Activated T-cell treated with anti-CD3 and anti-CD28 coated beads for 1 hour (primary cell): ENCODE measurements around the gene PTPRA.
"Not testable (repeated sequence)": the region's sequence is repeated elsewhere in the genome, so short reads cannot be mapped to it uniquely, and the experiment has no call there.

Experiments
- DNase-seq: peaks from one replicate; pipeline ENCODE4 v3.0.0-alpha.2; 2020; ENCODE audit warnings: low read depth

Gene PTPRA

DNA sequence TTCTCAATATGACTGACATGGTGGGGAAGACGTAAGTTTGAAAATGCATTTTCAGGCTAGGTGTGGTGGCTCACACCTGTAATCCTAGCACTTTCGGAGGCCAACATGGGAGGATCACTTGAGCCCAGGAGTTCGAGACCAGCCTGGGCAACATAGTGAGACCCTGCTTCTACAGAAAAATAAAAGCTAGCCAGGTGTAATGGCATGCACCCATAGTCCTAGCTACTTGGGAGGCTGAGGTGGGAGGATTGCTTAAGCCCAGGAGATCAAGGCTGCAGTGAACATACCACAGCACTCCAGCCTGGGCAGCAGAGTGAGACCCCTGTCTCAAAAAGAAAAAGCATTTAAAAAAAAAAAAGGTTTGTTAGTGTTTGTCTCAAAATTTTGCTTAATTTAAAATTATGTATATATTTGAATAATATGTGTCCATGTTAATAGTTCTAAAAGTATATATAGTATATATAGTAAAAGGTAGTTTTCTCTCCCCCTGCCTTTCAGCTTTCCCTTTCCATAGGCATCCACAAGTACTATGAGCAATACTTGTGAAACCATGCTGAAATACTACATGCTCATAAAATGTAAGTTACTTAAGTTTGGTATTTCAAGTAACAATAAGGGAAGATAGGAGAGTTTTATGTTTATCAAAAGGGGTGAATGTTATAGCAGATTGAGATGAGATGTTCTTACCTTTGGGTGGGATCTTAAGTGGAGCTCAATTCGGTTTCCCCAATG lies 15.1 kb downstream of the PTPRA start:
- DNase-seq, result no peak

DNA sequence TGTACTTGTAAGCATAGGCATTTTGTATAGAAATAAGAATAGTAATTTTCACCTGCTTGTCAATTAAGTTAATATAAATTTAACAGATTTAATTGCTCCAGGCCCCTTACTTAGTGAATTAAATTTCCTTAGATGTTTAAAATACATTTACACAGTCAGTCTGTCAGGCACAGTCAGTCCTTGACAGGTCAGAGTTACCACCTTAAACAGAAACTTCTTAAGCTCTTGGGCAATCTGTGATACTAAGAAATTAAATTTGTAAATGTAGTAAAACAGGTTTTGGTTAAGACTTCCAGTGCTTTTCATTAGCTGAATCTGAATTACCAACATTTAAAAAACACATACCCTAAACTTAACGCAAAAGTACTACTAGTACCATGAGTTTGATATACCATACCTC lies 15.9 kb downstream of the PTPRA start:
- no peak for DNase-seq

DNA sequence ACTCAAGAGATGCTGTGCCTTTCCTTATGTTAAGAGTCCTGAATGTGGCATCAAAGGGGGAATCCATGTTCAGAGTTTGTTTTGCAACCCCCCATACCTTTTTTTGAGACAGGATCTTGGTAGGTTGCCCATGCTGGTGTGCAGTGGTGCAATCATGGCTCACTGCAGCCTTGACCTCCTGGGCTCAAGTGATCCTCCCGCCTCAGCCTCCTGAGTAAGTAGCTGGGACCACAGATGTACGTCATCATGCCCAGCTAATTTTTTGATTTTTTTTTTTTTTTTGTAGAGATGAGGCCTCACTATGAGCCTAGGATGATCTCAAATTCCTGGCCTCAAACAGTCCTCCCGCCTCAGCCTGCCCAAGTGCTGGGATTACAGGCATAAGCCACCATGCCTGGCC lies 16.5 kb downstream of the PTPRA start:
- no peak for DNase-seq

DNA sequence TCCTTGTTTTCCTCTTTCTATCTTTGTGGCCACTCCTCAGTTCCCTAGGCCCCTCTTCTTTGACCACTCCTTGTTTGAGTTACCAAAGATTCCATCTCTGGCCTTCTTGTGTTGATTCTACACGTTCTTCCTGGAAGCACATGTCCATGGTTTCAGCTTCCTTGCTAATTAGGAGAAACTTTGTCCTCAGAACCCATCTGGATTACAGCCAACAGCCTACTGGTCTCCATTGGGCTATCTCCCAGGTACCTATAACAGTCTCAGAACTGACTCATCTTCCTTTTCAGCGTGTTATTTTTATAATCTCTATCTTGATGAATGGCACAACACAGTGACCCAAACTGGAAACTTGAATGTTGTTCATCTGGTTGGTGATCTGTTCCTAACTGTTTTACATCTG lies 17.5 kb downstream of the PTPRA start:
- no peak for DNase-seq

DNA sequence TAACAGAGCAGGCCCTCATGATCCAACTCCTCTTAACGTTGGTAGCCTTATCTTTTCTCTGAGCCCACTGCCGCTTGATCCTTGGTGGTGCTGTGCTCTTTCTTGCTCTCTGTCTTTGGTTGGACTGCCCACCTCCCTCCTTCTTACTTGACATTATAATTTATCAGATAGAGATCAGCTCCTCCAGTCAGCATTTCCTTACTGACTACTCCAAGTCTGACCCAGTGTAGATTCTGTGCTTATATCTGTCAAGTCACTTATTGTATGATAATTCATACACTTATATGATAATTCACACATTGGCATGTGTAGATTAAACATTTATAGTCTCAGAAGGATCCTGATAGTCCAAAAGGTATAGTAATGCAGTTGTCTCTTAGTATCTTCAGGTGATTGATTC lies 18.1 kb downstream of the PTPRA start:
- no peak for DNase-seq

DNA sequence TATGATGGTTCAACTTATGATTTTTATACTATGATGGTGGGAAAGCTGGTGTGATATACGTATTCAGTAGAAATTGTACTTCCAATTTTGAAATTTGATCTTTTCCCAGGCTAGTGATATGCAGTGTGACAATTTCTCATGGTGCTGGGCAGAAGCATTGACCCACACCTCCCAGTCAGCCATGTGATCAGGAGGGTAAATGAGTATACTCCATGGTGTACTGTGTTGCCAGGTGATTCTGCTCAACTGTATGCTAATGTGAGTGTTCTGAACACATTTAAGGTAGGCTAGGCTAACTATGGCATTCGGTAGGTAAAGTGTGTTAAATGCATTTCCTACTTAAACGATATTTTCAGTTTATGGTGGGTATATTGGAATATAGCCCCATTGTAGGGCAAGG lies 19.1 kb downstream of the PTPRA start:
- DNase-seq, result no peak

DNA sequence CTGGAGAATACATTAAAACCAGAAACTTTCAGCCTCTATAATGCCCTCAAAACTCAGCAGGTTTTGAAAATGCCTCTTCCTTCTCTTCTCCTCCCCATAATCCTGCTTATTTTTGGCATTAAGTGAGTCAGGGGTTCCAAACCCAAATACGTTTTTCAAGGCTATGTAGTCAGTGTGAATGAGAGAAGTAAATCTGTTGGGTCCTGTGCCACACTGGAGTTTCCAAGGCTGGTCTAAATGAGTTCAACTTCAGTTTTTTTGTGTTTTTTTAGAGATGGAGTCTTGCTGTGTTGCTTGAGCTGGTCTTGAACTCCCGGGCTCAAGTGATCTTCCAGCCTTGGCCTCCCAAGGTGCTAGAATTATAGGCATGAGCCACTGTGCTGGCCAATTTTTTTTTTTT lies 20.9 kb downstream of the PTPRA start:
- no peak for DNase-seq

DNA sequence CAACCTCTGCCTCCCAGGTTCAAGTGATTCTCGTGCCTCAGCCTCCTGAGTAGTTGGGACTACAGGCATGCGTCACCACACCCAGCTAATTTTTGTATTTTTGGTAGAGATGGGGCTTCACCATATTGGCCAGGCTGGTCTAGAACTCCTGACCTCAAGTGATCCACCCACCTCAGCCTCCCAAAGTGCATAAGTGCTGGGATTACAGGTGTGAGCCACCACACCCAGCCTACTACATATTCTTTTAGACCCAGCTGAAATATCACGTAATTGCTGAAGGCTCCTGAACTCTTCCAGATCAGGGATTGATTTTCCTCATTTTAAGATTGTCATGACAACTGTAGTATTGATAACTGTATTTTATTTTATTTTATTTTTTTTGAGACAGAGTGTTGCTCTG lies 21.9 kb downstream of the PTPRA start:
- not testable (repeated sequence) for DNase-seq

DNA sequence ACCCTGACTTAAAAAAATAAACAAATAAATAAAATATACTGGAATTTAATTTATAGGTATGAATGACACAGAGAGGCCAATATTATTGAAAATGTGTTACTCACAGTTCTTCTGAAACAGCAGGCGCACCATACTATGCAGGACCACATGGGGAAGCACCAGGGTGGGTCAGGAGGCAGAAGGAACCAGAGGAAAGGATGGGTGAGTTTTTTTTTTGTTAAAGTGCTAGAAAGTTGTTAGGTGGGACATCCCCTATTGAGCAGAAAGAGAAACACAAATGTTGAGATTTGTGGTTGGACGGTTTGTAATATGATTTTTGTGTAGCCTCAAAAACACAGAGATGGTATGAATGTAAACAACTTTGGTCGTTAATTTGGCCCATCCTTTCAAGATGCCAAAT lies 26.0 kb downstream of the PTPRA start:
- no peak for DNase-seq

DNA sequence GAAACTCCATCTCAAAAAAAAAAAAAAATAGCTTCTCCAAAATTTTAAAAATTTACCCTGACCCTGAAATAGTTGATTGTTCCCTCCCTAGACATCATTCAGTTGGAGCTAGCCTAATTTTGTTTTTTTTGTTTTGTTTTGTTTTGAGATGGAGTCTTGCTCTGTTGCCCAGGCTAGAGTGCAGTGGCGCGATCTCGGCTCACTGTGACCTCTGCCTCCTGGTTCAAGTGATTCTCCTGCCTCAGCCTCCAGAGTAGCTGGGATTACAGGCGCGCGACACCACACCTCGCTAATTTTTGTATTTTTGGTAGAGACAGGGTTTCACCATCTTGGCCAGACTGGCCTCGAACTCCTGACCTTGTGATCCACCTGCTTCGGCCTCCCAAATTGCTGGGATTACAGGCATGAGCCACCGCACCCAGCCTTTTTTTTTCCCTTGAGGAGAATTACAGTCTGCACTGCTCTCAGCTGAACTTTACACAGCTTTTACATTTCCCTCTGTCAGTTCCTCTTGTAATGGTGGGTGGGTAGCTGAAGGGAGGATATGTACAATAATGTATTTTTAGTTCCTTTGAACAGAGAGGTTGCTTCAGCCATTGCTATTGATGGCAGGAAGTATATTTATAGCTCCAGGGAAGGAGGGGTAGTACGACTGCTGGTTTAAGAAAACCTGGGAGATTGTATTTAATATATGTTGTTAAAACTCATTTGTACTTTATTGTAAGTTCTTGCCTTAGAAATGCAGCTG lies 27.7 kb downstream of the PTPRA start:
- no peak for DNase-seq

DNA sequence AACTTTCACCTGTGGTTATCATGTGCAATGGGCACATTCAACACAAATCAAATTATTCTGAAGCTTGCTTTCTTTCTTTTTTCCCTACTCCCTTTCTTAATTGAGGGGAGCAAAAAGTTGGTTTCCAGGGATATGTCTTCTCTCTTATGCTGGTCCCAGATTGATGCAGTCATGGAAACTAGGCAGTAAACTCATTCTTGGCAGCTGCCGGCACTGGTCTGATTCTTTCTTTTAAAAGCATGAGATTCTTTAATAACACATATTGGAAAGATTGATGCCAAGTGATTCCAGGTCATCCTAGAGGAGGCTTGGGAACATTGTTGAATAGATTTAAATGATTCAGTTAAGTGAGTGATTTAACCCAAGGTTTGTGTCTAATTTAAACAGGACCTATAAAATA lies 29.0 kb downstream of the PTPRA start:
- no peak for DNase-seq

DNA sequence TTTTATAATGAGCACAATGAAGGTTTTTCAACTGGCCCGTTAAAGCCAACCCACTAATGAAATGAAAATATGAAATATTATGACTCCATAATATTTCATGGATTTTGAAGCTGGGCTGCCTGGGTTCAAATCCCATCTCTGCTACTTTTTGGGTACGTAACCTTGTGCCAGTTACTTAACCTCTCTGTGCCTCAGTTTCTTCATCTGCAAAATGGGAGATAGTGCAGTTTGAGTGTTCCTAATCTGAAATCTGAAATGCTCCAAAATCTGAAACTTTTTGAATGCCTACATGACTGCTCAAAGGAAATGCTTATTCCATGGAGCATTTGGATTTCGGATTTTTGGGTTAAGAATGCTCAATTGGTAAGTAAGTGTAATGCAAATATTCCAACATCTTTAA lies 29.5 kb downstream of the PTPRA start:
- DNase-seq, result no peak

DNA sequence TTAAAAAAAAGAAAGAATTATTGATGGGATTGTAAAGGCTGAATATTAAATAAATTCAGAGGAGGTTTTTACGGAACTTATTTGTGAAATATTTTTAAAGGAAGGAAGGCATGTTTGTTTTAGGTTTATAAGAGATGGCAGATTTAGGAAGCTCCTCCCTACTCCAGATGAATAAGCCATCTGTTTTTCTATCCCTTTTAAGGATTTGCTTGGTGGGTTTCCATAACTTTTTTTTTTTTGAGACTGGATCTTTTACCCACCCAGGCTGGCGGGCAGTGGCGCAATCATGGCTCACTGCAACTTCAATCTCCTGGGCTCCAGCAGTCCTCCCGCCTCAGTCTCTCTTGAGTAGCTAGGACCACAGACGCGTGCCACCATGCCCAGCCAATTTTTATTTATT lies 30.4 kb downstream of the PTPRA start:
- no peak for DNase-seq

DNA sequence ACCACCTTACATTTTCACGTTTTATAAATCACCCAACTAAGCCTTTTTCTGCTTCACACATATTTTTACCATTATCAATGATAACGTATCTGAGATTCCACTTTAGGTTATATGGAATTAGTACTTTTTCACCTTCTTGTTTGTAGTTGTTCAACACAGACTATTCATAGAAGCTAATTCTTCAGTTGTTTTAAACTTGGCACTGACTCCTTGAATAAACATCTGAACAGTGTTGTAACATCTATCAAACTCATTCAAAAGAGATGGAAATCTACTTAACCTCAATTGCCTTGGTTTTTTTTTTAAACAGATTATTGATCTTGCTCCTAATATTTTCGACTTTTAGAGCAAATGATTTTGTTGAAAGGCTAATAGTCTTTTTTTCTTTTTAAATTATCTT lies 34.2 kb downstream of the PTPRA start:
- no peak for DNase-seq

DNA sequence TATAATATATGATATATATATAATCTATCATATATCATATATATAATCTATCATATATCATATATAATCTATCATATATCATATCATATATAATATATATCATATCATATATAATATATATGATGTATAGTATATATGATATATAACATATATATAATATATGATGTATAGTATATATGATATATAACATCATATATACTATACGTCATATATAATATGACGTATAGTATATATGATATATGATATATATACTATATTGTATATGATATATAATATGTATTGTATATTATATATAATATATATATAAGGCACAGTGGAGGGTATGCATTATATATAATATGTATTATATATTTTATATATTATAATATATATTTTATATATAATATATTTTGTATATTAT lies 36.7 kb downstream of the PTPRA start:
- DNase-seq, result no peak

DNA sequence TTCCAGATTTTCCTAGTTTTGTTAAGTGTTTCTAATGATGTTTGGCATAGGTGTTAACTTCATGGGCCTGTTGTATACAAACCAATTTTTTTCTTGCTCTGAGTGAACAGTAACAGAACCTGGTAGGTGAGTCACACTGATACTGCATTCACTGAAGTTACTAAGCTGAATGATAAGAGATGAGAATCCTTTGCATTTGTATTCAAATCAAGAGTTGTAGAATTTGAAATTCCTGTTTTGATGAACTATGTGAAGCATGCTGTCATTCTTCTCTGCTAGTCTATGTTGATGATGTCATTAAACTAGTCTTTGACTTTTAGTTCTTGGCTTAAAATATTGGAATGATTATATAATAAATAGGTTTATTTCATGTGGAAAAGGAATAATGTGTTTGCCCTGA lies 37.9 kb downstream of the PTPRA start:
- no peak for DNase-seq

DNA sequence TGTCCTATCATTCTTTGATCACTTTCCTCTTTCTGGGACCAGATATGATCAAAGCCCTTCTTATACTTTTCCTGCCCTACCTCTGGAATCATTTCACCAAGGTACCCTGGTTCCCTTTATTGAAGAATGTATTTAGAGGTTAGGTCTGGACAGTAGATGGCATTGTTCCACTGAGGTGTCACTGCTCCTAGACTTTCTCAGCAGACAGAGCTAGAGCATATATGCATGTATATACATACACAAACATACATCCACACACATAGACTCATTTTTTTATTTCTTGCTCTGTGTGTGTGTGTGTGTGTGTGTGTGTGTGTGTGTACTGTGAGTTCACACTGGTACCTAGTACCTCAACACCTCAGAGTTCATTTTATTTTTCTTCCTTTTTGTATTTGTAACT lies 40.9 kb downstream of the PTPRA start:
- DNase-seq, result no peak

DNA sequence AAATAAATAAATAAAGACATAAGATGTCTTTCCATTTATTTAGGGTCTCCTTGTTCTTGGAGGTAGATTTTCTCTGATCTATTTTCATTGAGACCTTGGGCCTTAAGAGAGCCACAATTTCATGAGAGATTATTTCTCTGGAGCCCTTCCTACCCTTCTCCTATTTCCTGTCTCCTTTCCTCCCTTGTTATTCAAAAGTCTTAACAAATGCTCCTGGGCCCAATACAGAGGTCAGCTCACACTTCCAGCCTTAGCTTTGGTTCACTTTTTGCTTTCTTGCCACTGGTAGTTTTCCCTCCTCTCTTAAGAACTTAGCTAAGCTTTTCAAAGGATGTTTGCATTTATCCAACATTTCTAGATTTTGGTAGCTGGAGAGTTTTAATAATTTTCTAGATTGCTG lies 44.0 kb downstream of the PTPRA start:
- no peak for DNase-seq

DNA sequence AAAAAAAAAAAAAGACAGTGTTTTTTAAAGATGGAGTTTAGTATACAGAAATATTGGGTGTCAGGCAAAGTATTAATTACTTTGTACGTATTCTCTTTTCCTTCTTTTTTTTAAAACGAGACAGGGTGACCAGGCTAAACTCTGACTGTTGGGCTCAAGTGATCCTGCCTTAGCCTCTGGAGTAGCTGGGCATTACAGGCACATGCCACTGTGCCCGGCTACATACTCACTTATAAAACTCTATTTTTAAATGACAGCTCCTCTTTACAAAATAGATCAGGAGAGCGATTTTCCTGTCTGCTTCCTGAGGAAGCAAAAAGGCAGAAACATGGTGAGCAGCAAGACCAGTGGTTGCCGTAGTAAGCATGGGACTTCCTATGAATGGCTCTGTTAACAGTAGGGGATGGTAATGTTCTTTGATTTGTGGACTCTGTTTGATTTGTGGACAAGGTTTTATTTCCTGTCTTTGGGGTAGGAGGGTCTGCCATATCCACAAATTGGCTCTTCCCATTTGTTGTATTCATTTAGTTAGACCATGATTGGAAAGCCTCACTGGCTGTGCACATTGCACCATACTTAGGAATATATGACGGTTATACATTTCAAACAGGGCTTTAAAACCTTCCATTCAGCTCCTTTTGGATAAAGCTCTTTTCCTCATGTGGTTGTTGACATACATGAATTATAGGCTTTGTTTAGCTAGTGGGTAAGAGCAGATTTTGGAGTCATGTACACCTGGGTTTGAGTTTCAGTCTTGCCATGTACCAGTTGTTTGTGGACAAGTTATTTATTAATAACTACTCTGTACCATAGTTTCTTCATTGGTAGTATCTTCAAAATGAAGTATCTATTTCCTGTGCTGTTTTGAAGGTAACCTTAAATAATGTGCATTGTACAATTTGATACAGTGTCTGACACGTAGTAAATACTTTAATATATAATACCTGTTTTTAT lies 45.1 kb downstream of the PTPRA start:
- DNase-seq, result no peak

DNA sequence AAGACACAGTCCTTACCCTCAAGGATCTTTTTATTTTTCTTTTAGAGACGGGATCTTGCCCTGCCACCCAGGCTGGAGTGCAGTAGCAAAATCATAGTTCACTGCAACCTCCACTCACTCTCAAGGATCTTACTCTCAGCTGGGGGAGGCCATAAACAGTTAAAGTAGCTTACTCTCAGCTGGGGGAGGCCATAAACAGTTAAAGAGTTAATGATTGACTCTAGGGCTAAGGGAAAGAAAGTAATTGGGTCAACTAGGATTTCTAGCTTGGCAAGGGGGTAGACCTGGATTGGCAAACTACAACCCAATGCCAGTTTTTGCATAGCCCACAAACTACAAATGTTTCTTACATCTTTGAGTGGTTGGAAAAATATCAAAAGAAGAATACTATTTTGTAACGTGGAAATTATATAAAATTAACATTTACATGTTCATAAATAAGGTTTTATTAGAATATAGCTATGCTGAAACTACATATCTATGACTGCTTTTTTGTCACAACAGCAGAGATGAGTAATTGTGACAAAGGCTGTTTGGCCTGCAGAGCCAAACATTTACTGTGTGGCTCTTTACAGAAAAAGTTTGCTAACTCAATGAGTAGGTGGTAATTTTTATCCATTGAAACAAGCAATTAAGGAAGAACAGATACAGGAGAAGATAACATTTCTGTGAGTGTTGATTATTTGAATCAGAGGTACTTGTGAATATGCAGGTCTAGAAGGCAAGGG lies 46.4 kb downstream of the PTPRA start:
- DNase-seq, result no peak

DNA sequence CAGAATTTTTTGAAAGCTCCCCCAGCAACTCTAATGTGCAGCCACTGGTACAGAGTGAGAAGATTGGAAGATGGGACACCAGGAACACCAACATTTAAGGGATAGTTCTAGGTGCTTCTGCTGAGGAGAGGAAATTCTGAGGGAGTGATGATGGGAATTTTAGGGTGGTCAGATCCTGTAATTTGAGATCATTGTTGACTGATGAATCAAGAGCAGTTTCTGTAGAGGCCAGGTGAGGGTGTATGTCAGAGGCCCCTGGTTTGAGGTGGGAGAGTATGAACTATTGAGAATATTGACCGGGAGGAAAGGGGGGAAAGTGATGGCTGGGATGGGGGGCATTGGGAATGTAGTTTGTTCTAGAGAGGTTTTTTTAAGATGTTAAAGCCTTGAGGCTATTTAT lies 47.2 kb downstream of the PTPRA start:
- no peak for DNase-seq

DNA sequence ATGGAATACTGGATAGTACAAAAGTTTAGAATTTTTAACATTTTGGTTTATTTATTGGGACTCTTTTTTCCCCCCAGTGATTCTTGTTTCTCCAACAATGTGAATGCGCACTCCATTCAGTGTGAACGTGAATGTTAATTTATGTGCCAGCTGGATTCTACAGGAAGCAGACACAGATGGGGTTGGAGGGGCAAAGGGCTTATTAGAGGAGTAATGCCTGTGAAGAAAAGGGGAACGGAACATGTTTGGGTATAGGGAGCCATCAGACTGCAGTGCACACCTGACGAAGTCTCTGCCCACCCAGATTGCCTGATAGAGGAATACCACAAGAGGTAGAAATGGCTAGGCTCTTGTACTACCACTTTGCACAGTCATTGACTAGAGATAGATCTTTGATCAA lies 48.2 kb downstream of the PTPRA start:
- no peak for DNase-seq
